Liver (tissue), 9 donors: ENCODE data around the gene BFAR. TPM values are rescaled to one million over a fixed set of nuclear protein-coding genes. Genes with fewer than 3 reads are reported as not detected.

Source experiments
- DNase-seq: peaks from one replicate; pipeline ENCODE4 v3.0.0-alpha.2; 2017; ENCODE audit warnings: low spot score
- H3K27ac ChIP-seq, 2 donors: one replicate each; pipeline ENCODE4 v1.7.0; 2013; ENCODE audit warnings: inconsistent platforms in 2 of 2, low read length in 2 of 2, control low read depth in 1 of 2, low read depth in 1 of 2, mild to moderate bottlenecking in 1 of 2
- H3K27me3 ChIP-seq, 4 donors: one replicate each; pipeline versions ENCODE4 v1.6.1 to v1.7.0; 2013; ENCODE audit warnings: low read length in 3 of 4, inconsistent platforms in 1 of 4, mild to moderate bottlenecking in 1 of 4, moderate library complexity in 1 of 4; ENCODE audit not compliant: control insufficient read depth in 4 of 4, insufficient read depth in 4 of 4
- H3K36me3 ChIP-seq, 4 donors: one replicate each; pipeline versions ENCODE4 v1.6.1 to v1.7.0; 2013; ENCODE audit warnings: low read length in 3 of 4, mild to moderate bottlenecking in 3 of 4, low read depth in 1 of 4, moderate library complexity in 1 of 4; ENCODE audit not compliant: control insufficient read depth in 4 of 4, insufficient read depth in 3 of 4
- H3K4me1 ChIP-seq, 4 donors: one replicate each; pipeline versions ENCODE4 v1.6.1 to v1.7.0; 2013; ENCODE audit warnings: low read length in 3 of 4, mild to moderate bottlenecking in 3 of 4, moderate library complexity in 1 of 4; ENCODE audit not compliant: control insufficient read depth in 4 of 4, insufficient read depth in 4 of 4
- H3K4me3 ChIP-seq, 3 donors: one replicate each; pipeline versions ENCODE4 v1.6.1 to v1.7.0; 2013; ENCODE audit warnings: low read length in 3 of 3, control low read depth in 1 of 3, low read depth in 1 of 3, mild to moderate bottlenecking in 1 of 3
- H3K9ac ChIP-seq, 2 donors: one replicate each; pipeline ENCODE4 v1.7.0; 2013; ENCODE audit warnings: low read length in 2 of 2, mild to moderate bottlenecking in 2 of 2, moderate library complexity in 2 of 2, control low read depth in 1 of 2, low read depth in 1 of 2
- H3K9me3 ChIP-seq, 4 donors: one replicate each; pipeline versions ENCODE4 v1.6.1 to v1.7.0; 2013; ENCODE audit warnings: low read length in 3 of 4; ENCODE audit not compliant: control insufficient read depth in 4 of 4
- EGR1 ChIP-seq, 2 donors: IDR thresholded peaks; 2 replicates each; pipeline ENCODE4 v1.6.1; 2016 to 2018; ENCODE audit warnings: antibody characterized with exemption in 2 of 2, low read depth in 2 of 2
- FOXA1 ChIP-seq: IDR thresholded peaks from 2 replicates; pipeline ENCODE4 v1.6.1; 2016; ENCODE audit warnings: antibody characterized with exemption
- FOXA2 ChIP-seq: IDR thresholded peaks from 2 replicates; pipeline ENCODE4 v1.6.1; 2016; ENCODE audit warnings: antibody characterized with exemption
- GABPA ChIP-seq, 2 donors: IDR thresholded peaks in 1 of 2; conservative IDR thresholded peaks in 1 of 2; 2 replicates each; pipeline ENCODE4 v1.6.1; 2016; ENCODE audit warnings: antibody characterized with exemption in 2 of 2, mild to moderate bottlenecking in 1 of 2, moderate library complexity in 1 of 2
- HNF4A ChIP-seq, 2 donors: conservative IDR thresholded peaks; 2 replicates each; pipeline ENCODE4 v1.6.1; 2016; ENCODE audit warnings: antibody characterized with exemption in 2 of 2, mild to moderate bottlenecking in 2 of 2
- HNF4G ChIP-seq: IDR thresholded peaks from 2 replicates; pipeline ENCODE4 v1.6.1; 2016; ENCODE audit warnings: antibody characterized with exemption
- JUND ChIP-seq, 2 donors: IDR thresholded peaks; 2 replicates each; pipeline ENCODE4 v1.6.1; 2016; ENCODE audit warnings: antibody characterized with exemption in 2 of 2
- NR2F2 ChIP-seq: IDR thresholded peaks from 2 replicates; pipeline ENCODE4 v1.6.1; 2016; ENCODE audit warnings: antibody characterized with exemption
- RAD21 ChIP-seq, 2 donors: IDR thresholded peaks; 2 replicates each; pipeline ENCODE4 v1.6.1; 2016; ENCODE audit warnings: antibody characterized with exemption in 2 of 2, mild to moderate bottlenecking in 2 of 2
- RXRA ChIP-seq, 2 donors: IDR thresholded peaks; 2 replicates each; pipeline ENCODE4 v1.6.1; 2017 to 2018; ENCODE audit warnings: antibody characterized with exemption in 2 of 2, mild to moderate bottlenecking in 1 of 2
- SP1 ChIP-seq: IDR thresholded peaks from 2 replicates; pipeline ENCODE4 v1.6.1; 2018; ENCODE audit warnings: antibody characterized with exemption, mild to moderate bottlenecking
- TAF1 ChIP-seq: conservative IDR thresholded peaks from 2 replicates; pipeline ENCODE4 v1.6.1; 2016; ENCODE audit warnings: antibody characterized with exemption, mild to moderate bottlenecking
- YY1 ChIP-seq: IDR thresholded peaks from 2 replicates; pipeline ENCODE4 v1.6.1; 2016; ENCODE audit warnings: antibody characterized with exemption, mild to moderate bottlenecking
- WGBS: extraction: QIAGEN DNeasy Blood & Tissue Kit; methylation state at CpG from one replicate; pipeline ENCODE4 v1.1.7; 2013; 5-methylcytosine and 5-hydroxymethylcytosine counted together
- polyA plus RNA-seq, 2 donors: library from polyadenylated mRNA; stranded (reverse) in 1 of 2; unstranded in 1 of 2; fragments of 200-250 nt in 1 of 2; fragments of >200 nt in 1 of 2; fragmentation: Nextera tagmentation in 1 of 2; extraction: Ambion mirVana in 1 of 2; gene quantifications; one replicate each; pipeline versions ENCODE4 v1.2.1 to v1.2.3, GENCODE V29; 2013 to 2015
- total RNA-seq, 2 donors: library from RNA; depleted of rRNA; stranded (reverse); fragments of >200 nt; gene quantifications; one replicate each; pipeline ENCODE4 v1.2.3, GENCODE V29; 2014
- TF ChIP-seq, protein P1 (sequence below): IDR thresholded peaks from 2 replicates; pipeline ENCODE4 v1.6.1; 2016; ENCODE audit warnings: antibody characterized with exemption, mild to moderate bottlenecking
- TF ChIP-seq, protein P2 (sequence below): IDR thresholded peaks from 2 replicates; pipeline ENCODE4 v1.6.1; 2016; ENCODE audit warnings: antibody characterized with exemption
- TF ChIP-seq, protein P3 (sequence below): IDR thresholded peaks from 2 replicates; pipeline ENCODE4 v1.6.1; 2016; ENCODE audit warnings: antibody characterized with exemption
- TF ChIP-seq, protein P4 (sequence below): IDR thresholded peaks from 2 replicates; pipeline ENCODE4 v1.6.1; 2016; ENCODE audit warnings: antibody characterized with exemption
- TF ChIP-seq, protein P5 (sequence below): fragments of 150-350 bp; IDR thresholded peaks from 2 replicates; pipeline ENCODE4 v1.5.1; 2017; ENCODE audit warnings: improper control_type of control experiment, low read depth, low read length; ENCODE audit not compliant: missing input control
- donor health status: healthy.
- donor health status: healthy.
- donor health status: healthy.
- donor health status: healthy.
- donor health status: healthy.

BFAR gene, protein sequence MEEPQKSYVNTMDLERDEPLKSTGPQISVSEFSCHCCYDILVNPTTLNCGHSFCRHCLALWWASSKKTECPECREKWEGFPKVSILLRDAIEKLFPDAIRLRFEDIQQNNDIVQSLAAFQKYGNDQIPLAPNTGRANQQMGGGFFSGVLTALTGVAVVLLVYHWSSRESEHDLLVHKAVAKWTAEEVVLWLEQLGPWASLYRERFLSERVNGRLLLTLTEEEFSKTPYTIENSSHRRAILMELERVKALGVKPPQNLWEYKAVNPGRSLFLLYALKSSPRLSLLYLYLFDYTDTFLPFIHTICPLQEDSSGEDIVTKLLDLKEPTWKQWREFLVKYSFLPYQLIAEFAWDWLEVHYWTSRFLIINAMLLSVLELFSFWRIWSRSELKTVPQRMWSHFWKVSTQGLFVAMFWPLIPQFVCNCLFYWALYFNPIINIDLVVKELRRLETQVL
- total RNA-seq (10 to 100 TPM; 24.1 to 24.7 TPM), polyA plus RNA-seq (10 to 100 TPM; 13.3 to 16.5 TPM)

DNA sequence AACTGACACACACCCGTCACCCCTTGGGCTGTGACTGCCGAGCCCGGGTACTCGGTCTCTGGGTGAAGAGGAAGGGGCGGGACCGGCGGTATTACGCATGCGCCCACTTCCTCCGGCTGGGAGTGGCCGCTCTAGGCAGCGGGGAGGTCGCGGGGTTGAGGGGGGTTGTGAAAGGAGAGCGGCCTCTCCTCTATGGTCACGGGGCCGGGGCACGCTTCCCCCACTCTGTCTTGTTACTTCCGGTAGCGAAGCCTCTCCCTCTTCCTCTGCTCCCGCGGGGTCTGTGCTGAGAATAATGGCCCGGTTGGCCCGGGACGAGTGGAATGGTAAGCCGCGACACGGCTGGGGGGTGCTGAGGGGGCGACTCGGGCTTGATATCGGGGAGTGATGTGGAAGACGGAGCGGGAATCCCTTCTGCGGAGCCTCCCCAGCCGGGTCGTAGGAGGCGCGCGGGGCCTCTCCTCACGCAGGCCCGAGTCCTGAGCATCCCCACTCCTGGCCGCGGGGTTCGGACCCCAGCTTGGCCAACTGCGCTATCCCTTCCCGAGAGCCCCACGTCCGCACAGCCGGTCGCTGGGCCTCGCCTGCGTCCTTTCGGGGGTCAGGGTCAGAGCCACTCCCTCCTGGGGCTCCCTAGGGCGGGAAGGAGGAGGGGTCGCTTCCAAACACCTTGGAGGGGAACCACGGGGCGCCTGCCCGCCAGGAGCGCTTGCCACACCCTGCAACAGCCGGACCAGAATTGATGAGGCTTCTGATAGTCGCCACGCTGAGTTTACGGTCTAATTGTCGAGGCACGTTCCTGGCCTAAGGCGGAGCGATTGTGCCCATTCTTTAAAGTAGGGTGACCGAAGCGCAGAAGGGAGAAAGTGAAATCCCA is at the start of gene BFAR:
Gene BFAR (plus strand): TSS at position 259 of the 877 bp plus-strand sequence. CDS start 11,396 bp downstream, outside the sequence.
- H3K9ac ChIP-seq, result peak within 1 kb of the TSS; percentile 90 to 95
- H3K36me3 ChIP-seq, result peaks cover 0 to 1% (median 0%) of the 10 kb centered on the region in 4 donors
- H3K27me3 ChIP-seq, result no peaks in the 10 kb centered on the region
- TF ChIP-seq, protein P1, sequence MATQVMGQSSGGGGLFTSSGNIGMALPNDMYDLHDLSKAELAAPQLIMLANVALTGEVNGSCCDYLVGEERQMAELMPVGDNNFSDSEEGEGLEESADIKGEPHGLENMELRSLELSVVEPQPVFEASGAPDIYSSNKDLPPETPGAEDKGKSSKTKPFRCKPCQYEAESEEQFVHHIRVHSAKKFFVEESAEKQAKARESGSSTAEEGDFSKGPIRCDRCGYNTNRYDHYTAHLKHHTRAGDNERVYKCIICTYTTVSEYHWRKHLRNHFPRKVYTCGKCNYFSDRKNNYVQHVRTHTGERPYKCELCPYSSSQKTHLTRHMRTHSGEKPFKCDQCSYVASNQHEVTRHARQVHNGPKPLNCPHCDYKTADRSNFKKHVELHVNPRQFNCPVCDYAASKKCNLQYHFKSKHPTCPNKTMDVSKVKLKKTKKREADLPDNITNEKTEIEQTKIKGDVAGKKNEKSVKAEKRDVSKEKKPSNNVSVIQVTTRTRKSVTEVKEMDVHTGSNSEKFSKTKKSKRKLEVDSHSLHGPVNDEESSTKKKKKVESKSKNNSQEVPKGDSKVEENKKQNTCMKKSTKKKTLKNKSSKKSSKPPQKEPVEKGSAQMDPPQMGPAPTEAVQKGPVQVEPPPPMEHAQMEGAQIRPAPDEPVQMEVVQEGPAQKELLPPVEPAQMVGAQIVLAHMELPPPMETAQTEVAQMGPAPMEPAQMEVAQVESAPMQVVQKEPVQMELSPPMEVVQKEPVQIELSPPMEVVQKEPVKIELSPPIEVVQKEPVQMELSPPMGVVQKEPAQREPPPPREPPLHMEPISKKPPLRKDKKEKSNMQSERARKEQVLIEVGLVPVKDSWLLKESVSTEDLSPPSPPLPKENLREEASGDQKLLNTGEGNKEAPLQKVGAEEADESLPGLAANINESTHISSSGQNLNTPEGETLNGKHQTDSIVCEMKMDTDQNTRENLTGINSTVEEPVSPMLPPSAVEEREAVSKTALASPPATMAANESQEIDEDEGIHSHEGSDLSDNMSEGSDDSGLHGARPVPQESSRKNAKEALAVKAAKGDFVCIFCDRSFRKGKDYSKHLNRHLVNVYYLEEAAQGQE, result peak; percentile 94
- TF ChIP-seq, protein P2, sequence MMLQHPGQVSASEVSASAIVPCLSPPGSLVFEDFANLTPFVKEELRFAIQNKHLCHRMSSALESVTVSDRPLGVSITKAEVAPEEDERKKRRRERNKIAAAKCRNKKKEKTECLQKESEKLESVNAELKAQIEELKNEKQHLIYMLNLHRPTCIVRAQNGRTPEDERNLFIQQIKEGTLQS, result no peak
- TF ChIP-seq GABPA (IDR thresholded peaks at IDR 0.05 in 1 of 2, conservative IDR thresholded peaks at IDR 0.05 in 1 of 2), result peak; percentile 66 to 90
- TF ChIP-seq HNF4A (conservative IDR thresholded peaks at IDR 0.05), result peak in 1 of 2 donors; percentile 21
- TF ChIP-seq, protein P3, sequence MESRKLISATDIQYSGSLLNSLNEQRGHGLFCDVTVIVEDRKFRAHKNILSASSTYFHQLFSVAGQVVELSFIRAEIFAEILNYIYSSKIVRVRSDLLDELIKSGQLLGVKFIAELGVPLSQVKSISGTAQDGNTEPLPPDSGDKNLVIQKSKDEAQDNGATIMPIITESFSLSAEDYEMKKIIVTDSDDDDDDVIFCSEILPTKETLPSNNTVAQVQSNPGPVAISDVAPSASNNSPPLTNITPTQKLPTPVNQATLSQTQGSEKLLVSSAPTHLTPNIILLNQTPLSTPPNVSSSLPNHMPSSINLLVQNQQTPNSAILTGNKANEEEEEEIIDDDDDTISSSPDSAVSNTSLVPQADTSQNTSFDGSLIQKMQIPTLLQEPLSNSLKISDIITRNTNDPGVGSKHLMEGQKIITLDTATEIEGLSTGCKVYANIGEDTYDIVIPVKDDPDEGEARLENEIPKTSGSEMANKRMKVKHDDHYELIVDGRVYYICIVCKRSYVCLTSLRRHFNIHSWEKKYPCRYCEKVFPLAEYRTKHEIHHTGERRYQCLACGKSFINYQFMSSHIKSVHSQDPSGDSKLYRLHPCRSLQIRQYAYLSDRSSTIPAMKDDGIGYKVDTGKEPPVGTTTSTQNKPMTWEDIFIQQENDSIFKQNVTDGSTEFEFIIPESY, result peak; percentile 81
- TF ChIP-seq JUND (IDR thresholded peaks at IDR 0.05), result peak; percentile 31 to 39
- peak; percentile 78 for TF ChIP-seq YY1
- TF ChIP-seq, protein P4, sequence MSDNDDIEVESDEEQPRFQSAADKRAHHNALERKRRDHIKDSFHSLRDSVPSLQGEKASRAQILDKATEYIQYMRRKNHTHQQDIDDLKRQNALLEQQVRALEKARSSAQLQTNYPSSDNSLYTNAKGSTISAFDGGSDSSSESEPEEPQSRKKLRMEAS, result no peak
- TF ChIP-seq RXRA (IDR thresholded peaks at IDR 0.05), result peak; percentile 80 to 81
- no peak for TF ChIP-seq FOXA1
- TF ChIP-seq EGR1 (IDR thresholded peaks at IDR 0.05; ENCODE audit: low read depth in 2 of 2), result peak; percentile 21 to 64
- TF ChIP-seq, protein P5, sequence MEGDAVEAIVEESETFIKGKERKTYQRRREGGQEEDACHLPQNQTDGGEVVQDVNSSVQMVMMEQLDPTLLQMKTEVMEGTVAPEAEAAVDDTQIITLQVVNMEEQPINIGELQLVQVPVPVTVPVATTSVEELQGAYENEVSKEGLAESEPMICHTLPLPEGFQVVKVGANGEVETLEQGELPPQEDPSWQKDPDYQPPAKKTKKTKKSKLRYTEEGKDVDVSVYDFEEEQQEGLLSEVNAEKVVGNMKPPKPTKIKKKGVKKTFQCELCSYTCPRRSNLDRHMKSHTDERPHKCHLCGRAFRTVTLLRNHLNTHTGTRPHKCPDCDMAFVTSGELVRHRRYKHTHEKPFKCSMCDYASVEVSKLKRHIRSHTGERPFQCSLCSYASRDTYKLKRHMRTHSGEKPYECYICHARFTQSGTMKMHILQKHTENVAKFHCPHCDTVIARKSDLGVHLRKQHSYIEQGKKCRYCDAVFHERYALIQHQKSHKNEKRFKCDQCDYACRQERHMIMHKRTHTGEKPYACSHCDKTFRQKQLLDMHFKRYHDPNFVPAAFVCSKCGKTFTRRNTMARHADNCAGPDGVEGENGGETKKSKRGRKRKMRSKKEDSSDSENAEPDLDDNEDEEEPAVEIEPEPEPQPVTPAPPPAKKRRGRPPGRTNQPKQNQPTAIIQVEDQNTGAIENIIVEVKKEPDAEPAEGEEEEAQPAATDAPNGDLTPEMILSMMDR, result no peak
- TF ChIP-seq NR2F2, result peak; percentile 98
- no peak for TF ChIP-seq HNF4G
- peak; percentile 99 for TF ChIP-seq TAF1
- TF ChIP-seq SP1, result peak; percentile 69
- no peak for TF ChIP-seq FOXA2
- peak; percentile 15 to 37 for TF ChIP-seq RAD21 (IDR thresholded peaks at IDR 0.05)
- peak; percentile 98 for DNase-seq
- under 1% methylated on average over 69 of the region's 69 CpGs for WGBS
- H3K4me1 ChIP-seq, result peaks cover 8 to 35% (median 21%) of the 10 kb centered on the region in 4 donors
- peak within 1 kb of the TSS; percentile 92 to 94 for H3K27ac ChIP-seq
- H3K4me3 ChIP-seq, result peak within 1 kb of the TSS; percentile 76 to 94 (median 93)
- H3K9me3 ChIP-seq, result no peaks in the 10 kb centered on the region
